ENCODE data around the gene NAA35.

Gene NAA35

DNA sequence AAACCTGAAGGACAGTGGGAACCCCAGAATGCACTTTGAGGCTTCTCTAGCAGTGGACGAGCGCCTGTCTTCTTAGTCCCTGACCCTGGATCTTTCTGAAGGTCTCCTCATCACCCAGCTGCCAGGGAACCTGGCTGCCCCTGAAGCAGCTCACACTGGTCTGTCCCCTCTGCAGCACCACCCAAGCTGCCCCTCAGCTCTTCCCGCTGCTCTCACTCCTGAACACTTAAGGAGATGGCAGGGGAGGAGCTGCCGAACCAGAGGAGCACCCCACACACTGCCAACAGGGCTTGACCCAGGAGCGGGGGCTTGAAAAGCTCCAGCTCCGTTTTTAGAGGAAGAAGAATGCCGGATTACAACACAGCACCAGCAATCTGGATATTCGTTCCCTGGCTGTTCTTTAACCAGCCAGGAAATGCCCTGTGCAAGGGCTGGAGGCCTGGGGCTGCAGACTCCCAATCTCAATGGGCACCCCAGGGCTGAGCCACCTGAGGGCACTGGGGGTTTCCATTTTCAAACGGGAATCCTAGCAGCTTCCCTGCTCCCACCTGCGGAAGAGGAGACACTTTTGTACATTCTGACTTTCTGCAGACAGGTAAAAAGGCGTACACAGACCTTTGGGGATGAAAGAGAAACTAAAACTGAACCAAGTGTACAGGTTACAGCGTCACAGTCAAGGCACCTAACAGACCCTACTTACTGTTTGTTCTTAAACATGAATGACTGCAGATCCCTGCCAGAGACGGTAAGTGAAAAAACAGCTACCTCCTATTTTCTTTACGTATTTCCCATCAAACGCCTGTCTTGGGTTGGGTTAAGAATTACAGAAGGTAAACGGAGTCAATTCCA lies 122.1 kb downstream of the NAA35 start:
- no peak for DNase-seq (ENCODE audit: low read depth)

DNA sequence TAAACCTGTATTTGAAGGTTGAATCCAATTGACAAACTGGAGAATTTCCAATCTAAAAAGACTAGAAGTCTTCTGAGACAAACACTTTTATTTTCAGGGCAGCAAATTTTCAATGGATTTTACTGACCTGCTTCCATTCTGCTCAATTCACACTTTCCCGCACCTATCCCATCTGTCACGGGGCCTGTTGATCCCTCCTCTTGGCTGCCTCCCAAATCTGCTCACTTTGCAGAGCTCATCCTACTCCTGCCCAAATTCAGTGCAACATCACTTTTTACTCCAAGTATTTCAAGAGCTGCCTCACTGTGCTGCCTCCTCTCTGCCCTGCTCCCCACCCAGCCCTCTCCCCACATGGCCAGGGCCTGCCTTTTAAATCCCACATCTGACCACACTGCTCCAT lies 123.3 kb downstream of the NAA35 start:
- DNase-seq (ENCODE audit: low read depth): no peak

DNA sequence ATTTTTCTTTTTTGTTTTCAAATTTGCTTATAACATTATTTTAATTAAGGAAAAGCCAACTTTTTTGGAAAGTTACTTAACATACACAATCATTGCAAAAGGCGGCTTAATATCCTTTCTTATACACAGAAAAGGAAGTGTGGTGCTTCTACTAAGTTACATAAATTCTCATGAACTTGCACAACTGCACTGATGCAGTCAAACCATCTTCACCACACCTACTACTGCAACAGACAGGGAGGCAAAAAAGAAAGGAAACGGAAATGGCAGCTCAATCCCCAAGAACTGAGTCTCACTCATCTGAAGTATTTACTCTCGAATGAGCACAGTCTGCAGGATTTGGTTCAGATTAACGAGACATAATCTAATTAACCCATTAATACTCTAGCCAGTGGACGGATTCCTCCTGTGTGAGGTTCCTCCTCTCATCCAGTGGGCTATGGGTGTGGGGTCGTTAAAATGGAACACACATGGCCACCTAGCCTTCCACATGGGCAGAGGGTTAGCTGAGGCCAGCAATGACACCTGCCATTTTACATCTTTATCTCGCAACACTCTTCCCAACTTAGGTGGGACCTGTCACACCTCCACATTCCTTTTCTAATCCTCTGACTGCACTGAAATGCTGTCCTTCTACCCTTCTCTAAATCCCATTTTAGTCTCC lies 128.4 kb downstream of the NAA35 start:
- no peak for DNase-seq (ENCODE audit: low read depth)

Measured in HS-27A (cell line).